ENCODE measurements around the gene MPI.

GRCh38 chr15:74889390-74889882 is 406 bp upstream of the MPI start:
- TF ChIP-seq POLR2AphosphoS5 (IDR thresholded peaks at IDR 0.05): no peak
- TF ChIP-seq CTCF (IDR thresholded peaks at IDR 0.05 in 8 of 11, conservative IDR thresholded peaks at IDR 0.05 in 3 of 11): peak in 1 of 11 experiments; percentile 30
- no peak for TF ChIP-seq POLR2A (IDR thresholded peaks at IDR 0.05)
